HG03025 (cell line): ENCODE data around the gene ZBTB20.
A peak's percentile ranks its signal among the peaks of the same experiment; 100 is the strongest.

ENCODE experiments used
- ATAC-seq: cut with Tn5 transposase; IDR thresholded peaks from one replicate; pipeline ENCODE4 v1.9.1; 2021; ENCODE audit warnings: mild to moderate bottlenecking, moderate library complexity; ENCODE audit not compliant: unreplicated experiment, low FRiP score

The ZBTB20 gene

GRCh38 chr3:114615523-114616085 is 531.5 kb downstream of the ZBTB20 start:
- ATAC-seq, result no peak

GRCh38 chr3:114609973-114610630 is 537.0 kb downstream of the ZBTB20 start:
- no peak for ATAC-seq

GRCh38 chr3:114608293-114608692 is 538.8 kb downstream of the ZBTB20 start:
- no peak for ATAC-seq

- ATAC-seq, result no peak
These were observed 540.8 kb downstream of the ZBTB20 start for GRCh38 chr3:114606336-114606735.

- ATAC-seq, result no peak
These were observed 546.5 kb downstream of the ZBTB20 start for GRCh38 chr3:114600571-114600970.

- no peak for ATAC-seq
These were observed 549.2 kb downstream of the ZBTB20 start for GRCh38 chr3:114597871-114598270.

GRCh38 chr3:114597012-114597411 is 550.1 kb downstream of the ZBTB20 start:
- no peak for ATAC-seq

- no peak for ATAC-seq
These were observed 550.9 kb downstream of the ZBTB20 start for GRCh38 chr3:114596147-114596546.

- no peak for ATAC-seq
These were observed 551.5 kb downstream of the ZBTB20 start for GRCh38 chr3:114595522-114596028.

- no peak for ATAC-seq
These were observed 556.6 kb downstream of the ZBTB20 start for GRCh38 chr3:114590309-114591047.

GRCh38 chr3:114587986-114588385 is 559.1 kb downstream of the ZBTB20 start:
- ATAC-seq, result no peak

GRCh38 chr3:114586119-114586518 is 561.0 kb downstream of the ZBTB20 start:
- ATAC-seq, result no peak

- ATAC-seq, result no peak
These were observed 561.4 kb downstream of the ZBTB20 start for GRCh38 chr3:114585687-114586086.

GRCh38 chr3:114584734-114585371 is 562.2 kb downstream of the ZBTB20 start:
- ATAC-seq, result no peak

- ATAC-seq, result peak; percentile 81
These were observed 564.2 kb downstream of the ZBTB20 start for GRCh38 chr3:114582929-114583328.

- no peak for ATAC-seq
These were observed 574.6 kb downstream of the ZBTB20 start for GRCh38 chr3:114572364-114573062.

GRCh38 chr3:114571363-114571762 is 575.7 kb downstream of the ZBTB20 start:
- ATAC-seq, result no peak

GRCh38 chr3:114569186-114569585 is 577.9 kb downstream of the ZBTB20 start:
- no peak for ATAC-seq

GRCh38 chr3:114567771-114568170 is 579.3 kb downstream of the ZBTB20 start:
- ATAC-seq, result no peak

- no peak for ATAC-seq
These were observed 580.3 kb downstream of the ZBTB20 start for GRCh38 chr3:114566767-114567166.
